Activated CD4-positive, alpha-beta memory T cell treated with anti-CD3 and anti-CD28 coated beads for 36 hours (primary cell): ENCODE measurements around the gene NUDC. TPM values are rescaled to one million over a fixed set of nuclear protein-coding genes. Genes with fewer than 3 reads are reported as not detected.
"Not testable (repeated sequence)": the region's sequence is repeated elsewhere in the genome, so short reads cannot be mapped to it uniquely, and the experiment has no call there.

Source experiments
- CTCF ChIA-PET: fragments of 350-600 bp; sonication (Branson Sonifier 250); formaldehyde crosslinking; loops from one replicate; lab custom pipeline; 2021; ENCODE audit warnings: antibody characterized with exemption, inconsistent platforms; lab: Charles Lee
- POLR2A ChIA-PET: fragments of 350-600 bp; sonication (Branson Sonifier 250); formaldehyde crosslinking; loops from one replicate; lab custom pipeline; 2021; ENCODE audit warnings: antibody characterized with exemption; lab: Charles Lee
- DNase-seq: peaks from one replicate; pipeline ENCODE4 v3.0.0-alpha.2; 2020
- H3K27ac Mint-ChIP-seq: one replicate; pipeline ENCODE4 v1.8.0; 2021; ENCODE audit warnings: mixed read lengths
- H3K27me3 Mint-ChIP-seq: one replicate; pipeline ENCODE4 v1.8.0; 2021; ENCODE audit warnings: mixed read lengths
- H3K36me3 Mint-ChIP-seq: one replicate; pipeline ENCODE4 v1.8.0; 2021; ENCODE audit warnings: mixed read lengths
- H3K4me1 Mint-ChIP-seq: one replicate; pipeline ENCODE4 v1.8.0; 2021; ENCODE audit warnings: low read depth, mixed read lengths
- H3K4me3 Mint-ChIP-seq: one replicate; pipeline ENCODE4 v1.8.0; 2021; ENCODE audit warnings: mild to moderate bottlenecking, mixed read lengths
- H3K9me3 Mint-ChIP-seq: one replicate; pipeline ENCODE4 v1.8.0; 2021; ENCODE audit warnings: mixed read lengths
- intact Hi-C: fragments of 100-400 bp; cut with micrococcal nuclease; formaldehyde crosslinking; loops from one replicate; pipeline ENCODE4 v1.15.1; 2023
- total RNA-seq, 2 experiments: library from RNA; stranded (reverse); gene quantifications; one replicate each; pipeline ENCODE4 v1.2.3, GENCODE V29; 2021

The NUDC gene
- 10 to 100 TPM; 90.8 to 97.1 TPM for total RNA-seq

- peak; percentile 98 for DNase-seq
- ChIA-PET POLR2A (interaction anchor here (0.5 to 2.3 kb wide), 6 partner anchors 22 to 804 kb away, joined by 3 to 26 read pairs (median 4); partner anchors contain the start of genes FAM76A, GPATCH3, GPN2 and KDF1), CTCF (interaction anchor here (0.8 to 2.0 kb wide), 4 partner anchors 21 to 132 kb away, joined by 3 to 5 read pairs (median 3); no protein-coding TSS in a partner anchor)
- Mint-ChIP-seq H3K36me3 (peaks cover 23% of the 10 kb centered on the region), H3K4me3 (peak within 1 kb of the TSS; percentile 98), H3K27ac (peak within 1 kb of the TSS; percentile 93), H3K27me3 (no peaks in the 10 kb centered on the region), H3K9me3 (no peaks in the 10 kb centered on the region), H3K4me1 (peaks cover 36% of the 10 kb centered on the region)
- intact Hi-C loops: loop anchor here (2.0 kb wide), 3 partner anchors 21 to 313 kb away; partner anchors contain the start of genes GPATCH3 and WDTC1
Measured at GRCh38 chr1:26921540-26922430, at the start of gene NUDC. Gene NUDC, plus strand, starts transcription at chr1:26921743. Its CDS starts 106 bp downstream, at chr1:26921849.

GRCh38 chr1:26873097-26873496 is 48.4 kb upstream of the NUDC start:
- intact Hi-C loops, H3K27ac Mint-ChIP-seq, H3K36me3 Mint-ChIP-seq, H3K9me3 Mint-ChIP-seq, H3K27me3 Mint-ChIP-seq, DNase-seq, H3K4me3 Mint-ChIP-seq, H3K4me1 Mint-ChIP-seq: not testable (repeated sequence)
- CTCF ChIA-PET: interaction anchor here (1.0 to 1.8 kb wide), 3 partner anchors 63 to 275 kb away, joined by 3 to 6 read pairs (median 4); no protein-coding TSS in a partner anchor
- POLR2A ChIA-PET: interaction anchor here (0.6 kb wide), 1 partner anchor 128 kb away, joined by 3 read pairs; no protein-coding TSS in a partner anchor

DNA sequence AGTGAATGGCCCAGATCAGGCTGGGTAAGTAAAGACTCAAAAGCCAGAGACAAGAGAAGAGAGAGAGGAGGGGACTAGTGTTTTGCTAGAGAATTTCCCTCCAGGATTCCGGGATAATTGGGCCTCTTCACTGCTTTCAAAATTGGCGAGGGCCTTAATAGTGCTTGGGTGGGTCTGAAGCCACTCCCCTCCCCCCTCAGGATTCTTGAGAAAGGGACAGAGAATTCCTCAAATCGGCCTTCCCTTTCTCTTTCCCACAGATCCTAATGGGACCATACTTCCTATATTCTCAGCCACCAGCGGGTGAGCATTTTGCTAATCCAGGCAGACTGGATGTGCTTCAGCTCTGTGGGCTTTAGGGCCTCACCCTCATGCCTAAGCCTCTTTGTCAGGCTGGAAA is 46.6 kb upstream of the NUDC start:
- no peaks in the 10 kb centered on the region for H3K27me3 Mint-ChIP-seq
- peaks cover 3% of the 10 kb centered on the region for H3K36me3 Mint-ChIP-seq
- no peak overlapping the region for H3K27ac Mint-ChIP-seq
- POLR2A ChIA-PET: interaction anchor here (1.0 kb wide), 1 partner anchor 10 kb away, joined by 3 read pairs; no protein-coding TSS in a partner anchor
- H3K4me3 Mint-ChIP-seq: no peak overlapping the region
- intact Hi-C loops: no loop called here
- CTCF ChIA-PET: no interaction called here
- DNase-seq: no peak
- H3K4me1 Mint-ChIP-seq: no peaks in the 10 kb centered on the region
- H3K9me3 Mint-ChIP-seq: no peaks in the 10 kb centered on the region

DNA sequence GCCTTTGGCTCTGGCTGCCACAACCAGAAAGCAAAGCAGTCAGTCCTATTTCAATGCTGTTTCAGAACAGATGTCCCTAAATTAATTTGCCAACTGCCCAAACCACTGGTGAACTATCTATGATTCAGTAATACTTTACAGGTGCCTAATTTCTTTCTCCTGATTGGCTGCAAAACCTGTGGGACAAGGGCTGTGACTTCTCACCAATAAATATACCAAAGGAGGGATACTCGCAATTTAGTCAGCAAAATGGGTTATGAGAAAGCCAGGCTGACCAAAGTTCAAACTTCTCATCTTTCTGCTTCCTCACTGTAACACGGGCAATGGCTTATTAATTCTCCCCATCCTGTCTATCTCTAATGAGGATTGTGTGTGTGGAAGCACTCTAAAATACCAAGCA is 44.2 kb upstream of the NUDC start:
- Mint-ChIP-seq H3K9me3 (no peaks in the 10 kb centered on the region), H3K27ac (no peak overlapping the region), H3K36me3 (peaks cover 7% of the 10 kb centered on the region), H3K4me3 (no peak overlapping the region), H3K27me3 (no peaks in the 10 kb centered on the region), H3K4me1 (no peaks in the 10 kb centered on the region)
- intact Hi-C loops: no loop called here
- DNase-seq: no peak
- ChIA-PET CTCF (interaction anchor here (0.7 to 5.0 kb wide), 9 partner anchors 10 to 88 kb away, joined by 3 to 29 read pairs (median 4); partner anchors contain the start of gene GPATCH3), POLR2A (no interaction called here)

DNA sequence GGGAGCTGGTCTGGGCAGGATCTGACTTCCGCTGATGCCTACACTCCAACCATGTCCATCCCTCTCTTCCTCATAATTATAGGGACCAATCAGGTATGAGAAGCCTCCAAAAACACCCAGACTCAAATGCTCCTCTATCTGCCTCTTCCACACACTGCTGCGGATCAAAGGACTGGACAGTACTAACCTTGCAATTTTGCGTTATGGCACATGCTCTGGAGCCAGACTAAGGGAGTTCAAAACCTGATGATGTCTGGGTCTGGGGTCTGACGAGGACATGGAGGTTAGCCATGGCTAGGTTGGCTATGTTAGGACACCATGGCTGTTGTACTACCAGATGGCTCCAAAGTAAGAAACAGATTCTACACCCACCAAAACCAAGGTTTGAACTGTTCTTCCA is 41.8 kb upstream of the NUDC start:
- CTCF ChIA-PET: interaction anchor here (1.2 to 5.0 kb wide), 5 partner anchors 10 to 278 kb away, joined by 6 to 29 read pairs (median 16); partner anchors contain the start of gene GPN2
- H3K27me3 Mint-ChIP-seq: no peaks in the 10 kb centered on the region
- H3K36me3 Mint-ChIP-seq: peaks cover 28% of the 10 kb centered on the region
- H3K4me1 Mint-ChIP-seq: no peaks in the 10 kb centered on the region
- no peak for DNase-seq
- intact Hi-C loops: loop anchor here (2.0 kb wide), 3 partner anchors 69 to 277 kb away; no protein-coding TSS in a partner anchor
- POLR2A ChIA-PET: interaction anchor here (0.6 kb wide), 1 partner anchor 15 kb away, joined by 3 read pairs; no protein-coding TSS in a partner anchor
- no peaks in the 10 kb centered on the region for H3K9me3 Mint-ChIP-seq
- H3K4me3 Mint-ChIP-seq: no peak overlapping the region
- H3K27ac Mint-ChIP-seq: no peak overlapping the region

DNA sequence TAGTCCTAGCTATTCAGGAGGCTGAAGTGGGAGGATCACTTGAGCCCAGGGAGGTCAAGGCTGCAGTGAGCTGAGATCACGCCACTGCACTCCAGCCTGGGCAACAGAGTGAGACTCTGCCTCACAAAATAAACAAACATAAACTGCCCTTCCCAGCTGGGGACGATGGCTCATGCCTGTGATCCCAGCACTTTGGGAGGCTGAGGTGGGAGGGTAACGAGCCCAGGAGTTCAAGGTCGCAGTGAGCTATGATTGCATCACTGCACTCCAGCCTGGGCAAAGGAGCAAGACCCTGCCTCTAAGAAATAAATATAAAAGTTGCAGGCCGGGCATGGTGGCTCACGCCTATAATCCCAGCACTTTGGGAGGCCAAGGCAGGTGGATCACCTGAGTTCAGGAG is 39.9 kb upstream of the NUDC start:
- H3K27ac Mint-ChIP-seq, H3K4me3 Mint-ChIP-seq, H3K27me3 Mint-ChIP-seq, H3K9me3 Mint-ChIP-seq, DNase-seq, intact Hi-C loops, H3K4me1 Mint-ChIP-seq: not testable (repeated sequence)
- ChIA-PET CTCF (interaction anchor here (0.9 to 5.0 kb wide), 6 partner anchors 10 to 279 kb away, joined by 3 to 28 read pairs (median 4); no protein-coding TSS in a partner anchor), POLR2A (interaction anchor here (0.9 kb wide), 1 partner anchor 8 kb away, joined by 3 read pairs; the partner anchor contains the start of gene GPN2)
- H3K36me3 Mint-ChIP-seq: peaks cover 37% of the 10 kb centered on the region

DNA sequence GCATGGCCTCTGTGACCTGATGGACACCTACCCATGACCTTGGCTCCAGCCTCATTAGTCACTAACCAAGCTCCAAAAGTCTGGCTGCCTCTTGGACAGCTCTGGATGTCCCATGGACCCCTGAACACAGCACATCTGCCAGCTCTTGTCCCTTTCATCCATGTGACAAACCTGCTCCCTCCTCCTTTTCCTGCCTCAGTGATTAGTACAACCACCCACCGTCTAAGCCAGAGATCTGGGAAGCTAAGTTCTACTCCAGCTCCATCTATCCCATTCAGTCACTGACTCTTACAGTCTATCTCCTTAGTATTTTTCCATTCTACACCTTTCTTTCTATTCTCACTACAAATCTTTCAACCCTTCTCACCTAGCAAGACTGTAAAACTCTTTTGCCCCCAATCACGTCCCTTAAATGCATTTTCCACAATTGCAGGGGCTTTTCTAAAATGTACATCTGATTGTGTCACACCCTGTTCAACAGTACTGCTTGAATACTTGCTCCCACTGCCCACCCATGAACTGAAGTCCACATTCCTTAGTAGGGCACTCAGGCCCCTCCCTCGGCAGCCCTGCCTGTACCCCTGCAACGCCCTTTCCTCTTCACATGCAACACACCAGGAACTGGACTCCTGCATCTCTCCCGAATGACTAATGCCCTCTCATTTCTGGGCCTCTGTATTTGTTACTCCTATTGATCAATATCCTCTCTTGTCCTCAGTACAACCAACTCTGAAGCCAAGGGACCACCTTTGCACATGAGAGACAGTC is 38.7 kb upstream of the NUDC start:
- POLR2A ChIA-PET: no interaction called here
- no peaks in the 10 kb centered on the region for H3K27me3 Mint-ChIP-seq
- no peak overlapping the region for H3K27ac Mint-ChIP-seq
- CTCF ChIA-PET: interaction anchor here (0.7 to 1.4 kb wide), 2 partner anchors 279 to 281 kb away, joined by 3 read pairs; no protein-coding TSS in a partner anchor
- H3K4me3 Mint-ChIP-seq: no peak overlapping the region
- intact Hi-C loops: no loop called here
- H3K9me3 Mint-ChIP-seq: no peaks in the 10 kb centered on the region
- DNase-seq: no peak
- H3K4me1 Mint-ChIP-seq: peaks cover 7% of the 10 kb centered on the region
- H3K36me3 Mint-ChIP-seq: peaks cover 43% of the 10 kb centered on the region

GRCh38 chr1:26887125-26887524 is 34.4 kb upstream of the NUDC start:
- no peak for DNase-seq
- intact Hi-C loops: no loop called here
- Mint-ChIP-seq H3K27me3 (no peaks in the 10 kb centered on the region), H3K27ac (no peak overlapping the region), H3K9me3 (no peaks in the 10 kb centered on the region), H3K36me3 (peaks cover 50% of the 10 kb centered on the region), H3K4me1 (peaks cover 34% of the 10 kb centered on the region), H3K4me3 (no peak overlapping the region)
- ChIA-PET CTCF (interaction anchor here (0.7 to 1.8 kb wide), 15 partner anchors 8 to 285 kb away, joined by 3 to 10 read pairs (median 4); partner anchors contain the start of genes GPATCH3 and NUDC), POLR2A (interaction anchor here (0.6 to 1.1 kb wide), 3 partner anchors 22 to 785 kb away, joined by 3 to 4 read pairs (median 4); no protein-coding TSS in a partner anchor)

DNA sequence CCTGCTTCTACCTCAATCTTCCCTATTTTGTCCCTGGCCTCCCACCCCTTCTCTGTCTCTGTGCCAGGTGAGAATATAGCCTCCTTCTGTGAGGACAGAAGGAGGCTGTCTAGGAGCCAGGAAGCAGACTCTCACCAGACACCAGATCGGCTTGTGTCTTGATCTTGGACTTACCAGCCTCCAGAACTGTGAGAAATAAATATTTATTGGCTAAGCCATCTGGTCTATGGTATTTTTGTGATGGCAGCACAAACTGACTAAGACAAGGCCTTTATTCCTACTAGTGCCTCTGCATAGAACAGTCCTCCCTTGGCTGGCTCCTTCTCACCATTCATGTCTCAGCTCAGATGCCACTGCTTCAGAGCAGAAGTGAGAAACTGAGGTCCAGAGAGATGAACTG is 33.3 kb upstream of the NUDC start:
- Mint-ChIP-seq H3K27me3 (no peaks in the 10 kb centered on the region), H3K9me3 (no peaks in the 10 kb centered on the region), H3K4me1 (peaks cover 34% of the 10 kb centered on the region), H3K27ac (peak overlapping the region; percentile 85), H3K36me3 (peaks cover 44% of the 10 kb centered on the region), H3K4me3 (peak overlapping the region; percentile 90)
- DNase-seq: no peak
- POLR2A ChIA-PET: interaction anchor here (0.7 to 2.8 kb wide), 3 partner anchors 23 to 388 kb away, joined by 3 to 28 read pairs (median 5); no protein-coding TSS in a partner anchor
- CTCF ChIA-PET: interaction anchor here (0.9 to 1.8 kb wide), 6 partner anchors 9 to 445 kb away, joined by 3 to 7 read pairs (median 4); partner anchors contain the start of gene GPATCH3
- intact Hi-C loops: no loop called here

GRCh38 chr1:26889551-26890466 is 31.7 kb upstream of the NUDC start, which contains the start of gene GPN2:
Gene GPN2, minus strand, starts transcription at chr1:26890283. Its CDS starts 187 bp downstream, at chr1:26890096.
- ChIA-PET POLR2A (interaction anchor here (0.6 to 2.8 kb wide), 9 partner anchors 8 to 389 kb away, joined by 3 to 33 read pairs (median 4); partner anchors contain the start of genes GPATCH3 and NUDC), CTCF (interaction anchor here (0.6 to 1.9 kb wide), 10 partner anchors 10 to 352 kb away, joined by 3 to 15 read pairs (median 4); partner anchors contain the start of gene GPATCH3)
- intact Hi-C loops: no loop called here
- peak within 1 kb of the TSS; percentile 85 for H3K27ac Mint-ChIP-seq
- H3K4me1 Mint-ChIP-seq: peaks cover 36% of the 10 kb centered on the region
- no peaks in the 10 kb centered on the region for H3K27me3 Mint-ChIP-seq
- peak; percentile 86 for DNase-seq
- H3K9me3 Mint-ChIP-seq: no peaks in the 10 kb centered on the region
- peak within 1 kb of the TSS; percentile 90 for H3K4me3 Mint-ChIP-seq
- H3K36me3 Mint-ChIP-seq: peaks cover 37% of the 10 kb centered on the region
